Choroid plexus epithelial cell (primary cell): Measurements from ENCODE around the gene ELAVL1.

Experiments used
- DNase-seq: peaks from one replicate; pipeline ENCODE4 v3.0.0-alpha.2; 2010; ENCODE audit warnings: low read depth
- H3K4me3 ChIP-seq: 2 replicates; pipeline ENCODE4 v1.5.1; 2011; ENCODE audit warnings: low read depth, mild to moderate bottlenecking, control low read depth, low read length, moderate library complexity
- TF ChIP-seq, protein P1 (sequence below): conservative IDR thresholded peaks from 2 replicates; pipeline ENCODE4 v1.5.1; 2011; ENCODE audit warnings: low read depth, mild to moderate bottlenecking, control low read depth, inconsistent platforms, low read length, moderate library complexity

The ELAVL1 gene

DNA sequence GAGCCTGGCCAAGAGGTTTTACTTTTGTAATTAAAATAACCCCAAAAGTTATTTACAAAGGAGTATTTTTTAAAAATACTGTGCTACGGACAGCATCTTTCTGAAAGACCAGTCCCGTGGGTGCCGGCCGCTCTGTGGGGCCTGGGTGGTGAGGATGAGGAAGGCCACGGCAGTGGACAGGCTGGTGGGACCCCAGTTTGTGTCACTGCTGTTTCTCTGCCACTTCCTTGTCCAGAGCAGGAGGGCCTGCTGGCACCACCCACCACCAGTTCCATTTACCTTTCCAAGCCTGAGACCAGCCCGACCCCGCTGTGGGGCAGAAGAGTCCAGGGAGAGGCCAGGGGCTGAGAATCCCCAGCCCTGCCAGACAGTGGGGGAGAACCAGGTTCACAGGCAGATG is 23.8 kb downstream of the ELAVL1 start:
- TF ChIP-seq, protein P1, sequence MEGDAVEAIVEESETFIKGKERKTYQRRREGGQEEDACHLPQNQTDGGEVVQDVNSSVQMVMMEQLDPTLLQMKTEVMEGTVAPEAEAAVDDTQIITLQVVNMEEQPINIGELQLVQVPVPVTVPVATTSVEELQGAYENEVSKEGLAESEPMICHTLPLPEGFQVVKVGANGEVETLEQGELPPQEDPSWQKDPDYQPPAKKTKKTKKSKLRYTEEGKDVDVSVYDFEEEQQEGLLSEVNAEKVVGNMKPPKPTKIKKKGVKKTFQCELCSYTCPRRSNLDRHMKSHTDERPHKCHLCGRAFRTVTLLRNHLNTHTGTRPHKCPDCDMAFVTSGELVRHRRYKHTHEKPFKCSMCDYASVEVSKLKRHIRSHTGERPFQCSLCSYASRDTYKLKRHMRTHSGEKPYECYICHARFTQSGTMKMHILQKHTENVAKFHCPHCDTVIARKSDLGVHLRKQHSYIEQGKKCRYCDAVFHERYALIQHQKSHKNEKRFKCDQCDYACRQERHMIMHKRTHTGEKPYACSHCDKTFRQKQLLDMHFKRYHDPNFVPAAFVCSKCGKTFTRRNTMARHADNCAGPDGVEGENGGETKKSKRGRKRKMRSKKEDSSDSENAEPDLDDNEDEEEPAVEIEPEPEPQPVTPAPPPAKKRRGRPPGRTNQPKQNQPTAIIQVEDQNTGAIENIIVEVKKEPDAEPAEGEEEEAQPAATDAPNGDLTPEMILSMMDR = no peak
- DNase-seq = no peak
- H3K4me3 ChIP-seq = no peak overlapping the region

DNA sequence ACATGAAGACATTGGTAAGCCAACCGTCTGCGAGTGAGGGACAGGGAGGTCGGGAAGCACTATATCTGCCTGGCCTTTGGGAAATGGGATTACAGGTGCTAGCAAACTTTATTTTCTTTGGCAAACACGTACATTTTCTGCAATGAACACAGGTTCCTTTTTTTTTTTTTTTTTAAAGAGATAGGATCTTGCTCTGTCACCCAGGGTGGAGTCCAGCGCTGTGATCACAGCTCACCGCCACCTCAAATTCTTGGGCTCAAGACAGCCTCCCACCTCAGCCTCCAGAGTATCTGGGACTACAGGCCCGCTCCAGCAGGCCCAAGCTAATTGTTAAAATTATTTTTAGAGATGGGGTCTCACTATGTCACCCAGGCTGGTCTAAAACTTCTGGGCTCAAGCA is 24.2 kb downstream of the ELAVL1 start:
- H3K4me3 ChIP-seq = no peak overlapping the region
- DNase-seq = no peak
- TF ChIP-seq, protein P1 = no peak

DNA sequence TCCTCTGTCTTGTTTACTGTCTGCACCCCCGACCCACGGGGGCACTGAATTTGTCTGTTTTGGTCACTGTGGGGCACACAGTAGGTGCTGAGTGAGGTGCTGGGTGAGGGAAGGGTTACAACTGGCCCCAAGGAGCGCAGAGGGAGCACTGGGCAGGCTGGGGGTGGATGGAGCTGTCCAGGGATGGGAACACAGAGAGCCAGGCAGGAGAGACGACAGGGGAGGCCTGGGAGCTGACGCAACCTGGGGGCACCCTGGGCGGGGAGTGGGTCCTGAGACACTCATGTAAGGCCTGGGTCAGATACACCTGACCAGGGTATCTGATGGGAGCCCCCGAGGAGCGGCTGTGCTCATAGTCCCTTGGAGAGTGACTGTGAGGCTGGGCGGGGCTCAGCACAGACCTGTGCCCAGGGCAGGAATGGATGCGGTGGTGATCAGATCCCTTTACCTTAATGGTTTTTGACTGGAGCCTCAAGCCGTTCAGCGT is 24.8 kb downstream of the ELAVL1 start:
- TF ChIP-seq, protein P1 = no peak
- no peak overlapping the region for H3K4me3 ChIP-seq
- no peak for DNase-seq

DNA sequence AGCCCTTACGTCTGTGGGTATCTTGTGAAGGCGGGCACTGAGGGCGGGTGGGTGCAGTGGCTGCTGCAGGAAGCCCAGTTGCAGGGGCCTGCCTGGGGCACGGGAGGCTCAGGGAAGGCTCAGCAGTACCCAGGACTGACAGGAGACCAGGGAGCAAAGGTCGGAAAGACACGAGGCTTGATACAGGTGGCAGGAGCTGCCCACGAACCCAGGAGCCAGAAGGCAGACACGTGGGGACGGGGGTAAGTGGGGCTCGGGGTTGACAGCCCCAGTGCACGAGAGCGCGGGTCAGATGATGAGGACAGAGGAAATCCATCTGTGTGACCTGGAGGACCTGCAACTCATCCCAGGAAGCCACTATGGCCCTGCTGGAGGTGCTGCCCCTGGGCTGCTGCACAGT is 25.3 kb downstream of the ELAVL1 start:
- TF ChIP-seq, protein P1 = no peak
- no peak for DNase-seq
- no peak overlapping the region for H3K4me3 ChIP-seq

DNA sequence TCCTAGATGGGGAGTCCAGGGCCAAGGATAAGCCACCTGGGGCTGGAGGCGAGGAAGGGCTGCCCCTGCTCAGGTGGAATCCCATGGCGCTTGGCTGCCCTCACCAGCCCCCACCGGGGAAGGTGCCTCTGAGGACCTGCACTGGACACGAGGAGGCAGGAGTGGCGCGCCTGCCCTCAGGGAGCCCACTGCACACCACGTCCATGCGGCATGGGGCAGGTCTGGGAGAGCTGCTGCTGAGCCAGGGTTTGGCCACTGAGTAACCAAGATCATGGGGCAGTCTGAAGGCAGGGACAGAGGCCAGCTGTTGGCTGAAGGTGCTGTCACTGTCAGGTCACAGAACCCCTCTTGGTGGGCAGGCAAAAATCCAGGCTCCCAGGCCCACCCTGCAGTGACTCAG is 25.9 kb downstream of the ELAVL1 start:
- no peak overlapping the region for H3K4me3 ChIP-seq
- no peak for DNase-seq
- TF ChIP-seq, protein P1 = no peak

DNA sequence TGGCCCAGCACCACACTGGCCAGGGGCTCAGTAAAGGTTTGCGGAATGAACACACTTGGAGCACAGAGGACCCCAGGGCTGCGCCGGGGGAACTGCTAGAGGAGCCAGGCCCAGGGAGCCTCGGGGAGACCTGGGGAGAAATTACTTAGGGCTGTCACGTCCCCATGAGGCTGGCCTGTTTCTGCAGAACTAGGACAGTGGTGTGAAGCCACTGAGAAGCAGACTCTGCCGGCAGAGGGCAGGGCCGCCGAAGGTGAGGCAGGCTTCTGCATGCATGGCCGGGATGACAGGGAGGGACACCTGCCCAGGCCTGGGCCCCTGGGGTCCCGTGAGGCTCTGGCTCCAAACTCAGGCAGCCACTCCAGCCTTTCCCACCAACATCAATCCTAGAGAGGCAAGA is 26.4 kb downstream of the ELAVL1 start:
- no peak for DNase-seq
- no peak overlapping the region for H3K4me3 ChIP-seq
- TF ChIP-seq, protein P1 = no peak

DNA sequence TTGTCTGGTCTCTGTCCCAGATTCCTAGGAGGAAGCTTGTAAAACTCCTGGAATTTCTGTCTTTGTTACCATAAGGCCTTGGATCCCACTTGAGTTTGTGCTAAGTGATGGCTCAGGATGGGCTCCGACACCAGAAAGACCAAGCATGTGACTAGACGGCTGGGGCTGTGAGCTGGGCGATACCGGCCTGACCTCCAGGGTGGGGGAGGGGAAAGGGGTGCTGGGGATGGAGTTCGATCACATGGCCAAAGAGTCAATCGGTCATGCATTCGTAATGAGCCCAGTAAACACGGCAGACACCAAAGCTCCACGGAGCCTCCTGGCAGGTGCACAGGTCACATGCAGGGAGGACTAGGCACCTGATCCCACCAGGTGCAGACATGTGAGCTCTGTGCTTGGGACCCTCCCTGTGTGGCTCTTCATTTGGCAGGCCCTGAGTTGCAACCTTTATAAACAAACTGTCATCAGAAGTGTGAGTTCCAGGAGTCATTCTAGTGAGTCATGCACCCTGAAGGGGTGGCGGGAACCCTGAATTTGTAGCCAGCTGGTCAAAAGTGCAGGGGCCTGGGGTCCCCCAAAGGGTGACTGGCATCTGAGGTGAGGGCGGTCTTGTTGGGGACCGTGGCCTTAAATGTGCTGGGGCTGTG is 27.1 kb downstream of the ELAVL1 start:
- TF ChIP-seq, protein P1 = no peak
- H3K4me3 ChIP-seq = no peak overlapping the region
- peak; percentile 14 for DNase-seq
